ENCODE data around the gene RANBP2. TPM values are rescaled to one million over a fixed set of nuclear protein-coding genes. Genes with fewer than 3 reads are reported as not detected.

RANBP2 gene
- total RNA-seq, 1 experiment from 2014 or later, result 91.4 TPM

DNA sequence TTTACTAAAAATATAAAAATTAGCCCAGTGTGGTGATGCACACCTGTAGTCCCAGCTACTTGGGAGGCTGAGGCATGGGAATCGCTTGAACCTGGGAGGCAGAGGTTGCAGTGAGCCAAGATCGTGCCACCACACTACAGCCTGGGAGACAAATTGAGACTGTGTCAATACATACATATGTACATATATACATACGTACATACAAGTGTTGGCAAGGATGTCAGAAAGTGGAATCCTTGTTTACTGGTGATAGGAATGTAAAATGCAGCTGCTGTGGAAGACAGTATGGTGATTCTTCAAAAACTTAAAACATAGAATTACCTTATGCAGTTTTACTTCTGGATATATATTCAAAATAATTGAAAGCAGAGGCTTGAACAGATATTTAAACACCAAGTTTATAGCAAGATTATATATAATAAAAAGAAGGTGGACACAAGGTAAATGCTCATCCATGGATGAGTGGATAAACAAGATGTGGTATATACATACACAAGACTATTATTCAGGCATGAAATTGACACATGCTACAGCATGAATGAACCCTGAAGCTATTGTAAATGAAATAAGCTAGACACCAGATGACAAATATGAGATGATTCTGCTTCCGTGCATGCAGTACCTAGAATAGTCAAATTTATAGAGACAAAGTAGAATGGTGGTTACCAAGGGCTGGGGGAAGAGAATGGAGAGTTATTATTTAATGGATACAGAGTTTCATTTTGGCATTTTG, 110.5 kb downstream of the RANBP2 start:
- Histone ChIP-seq H2BK5ac (ENCODE audit: insufficient read length, low read length) (no peak overlapping the region), H3K4me1 (ENCODE audit: insufficient read depth, low read length) (no peaks in the 10 kb centered on the region), H3K9ac (ENCODE audit: extremely low read depth, insufficient read length, low read length) (no peak overlapping the region), H4K91ac (ENCODE audit: insufficient read length, low read depth, low read length) (no peak overlapping the region), H3K18ac (ENCODE audit: insufficient read length, low read depth, low read length) (no peak overlapping the region), H3K4ac (ENCODE audit: low read depth, low read length) (no peak overlapping the region), H2AFZ (ENCODE audit: low read length) (no peak overlapping the region), H2BK20ac (ENCODE audit: low read depth, low read length, poor library complexity, severe bottlenecking) (no peak overlapping the region), H3K27me3 (ENCODE audit: insufficient read depth, low read length) (no peaks in the 10 kb centered on the region), H3K79me2 (ENCODE audit: insufficient read depth, low read length) (no peaks in the 10 kb centered on the region), H4K5ac (ENCODE audit: insufficient read length, low read depth, low read length) (no peak overlapping the region), H3K79me1 (ENCODE audit: insufficient read depth, low read depth, low read length, poor library complexity, severe bottlenecking) (no peaks in the 10 kb centered on the region), H4K20me1 (ENCODE audit: control insufficient read depth, insufficient read depth, insufficient read length) (no peaks in the 10 kb centered on the region), H3K27ac (ENCODE audit: insufficient read length, low read depth, low read length) (no peak overlapping the region), H2AK5ac (ENCODE audit: insufficient read length, low read length) (no peak overlapping the region), H3K9me3 (ENCODE audit: control insufficient read depth, low read depth, low read length) (no peaks in the 10 kb centered on the region), H2BK15ac (ENCODE audit: low read depth, low read length) (no peak overlapping the region), H3K56ac (ENCODE audit: insufficient read length, low read depth, low read length) (no peak overlapping the region), H3K23me2 (ENCODE audit: insufficient read length, low read depth, low read length, poor library complexity, severe bottlenecking) (no peaks in the 10 kb centered on the region), H3K23ac (ENCODE audit: insufficient read length, low read depth, low read length) (no peak overlapping the region), H2BK120ac (ENCODE audit: low read depth, low read length, poor library complexity, severe bottlenecking) (no peak overlapping the region), H2BK12ac (ENCODE audit: insufficient read length, low read depth, low read length) (no peak overlapping the region), H4K8ac (replicated peaks; ENCODE audit: insufficient read length, low read depth, low read length) (no peak overlapping the region), H3K4me2 (ENCODE audit: insufficient read depth, insufficient read length, low read length) (no peak overlapping the region), H3T11ph (ENCODE audit: low read length) (no peak overlapping the region), H3K14ac (ENCODE audit: insufficient read depth, low read length) (no peak overlapping the region)
- Mint-ChIP-seq H3K4me1 (peaks cover 10% of the 10 kb centered on the region in 2 experiments; a peak in 3 of 4 replicates), H3K27ac (no peak overlapping the region), H3K27me3 (ENCODE audit: low read depth) (no peaks in the 10 kb centered on the region), H3K9me3 (no peaks in the 10 kb centered on the region; a peak in 1 of 5 replicates), H3K4me3 (no peak overlapping the region), H3K36me3 (ENCODE audit: insufficient read depth in 1 of 3, low read depth in 3 of 3) (peaks cover 2 to 19% (median 3%) of the 10 kb centered on the region in 3 experiments; a peak in 6 of 7 replicates)
- DNase-seq, result no peak
- TF ChIP-seq, protein P1, sequence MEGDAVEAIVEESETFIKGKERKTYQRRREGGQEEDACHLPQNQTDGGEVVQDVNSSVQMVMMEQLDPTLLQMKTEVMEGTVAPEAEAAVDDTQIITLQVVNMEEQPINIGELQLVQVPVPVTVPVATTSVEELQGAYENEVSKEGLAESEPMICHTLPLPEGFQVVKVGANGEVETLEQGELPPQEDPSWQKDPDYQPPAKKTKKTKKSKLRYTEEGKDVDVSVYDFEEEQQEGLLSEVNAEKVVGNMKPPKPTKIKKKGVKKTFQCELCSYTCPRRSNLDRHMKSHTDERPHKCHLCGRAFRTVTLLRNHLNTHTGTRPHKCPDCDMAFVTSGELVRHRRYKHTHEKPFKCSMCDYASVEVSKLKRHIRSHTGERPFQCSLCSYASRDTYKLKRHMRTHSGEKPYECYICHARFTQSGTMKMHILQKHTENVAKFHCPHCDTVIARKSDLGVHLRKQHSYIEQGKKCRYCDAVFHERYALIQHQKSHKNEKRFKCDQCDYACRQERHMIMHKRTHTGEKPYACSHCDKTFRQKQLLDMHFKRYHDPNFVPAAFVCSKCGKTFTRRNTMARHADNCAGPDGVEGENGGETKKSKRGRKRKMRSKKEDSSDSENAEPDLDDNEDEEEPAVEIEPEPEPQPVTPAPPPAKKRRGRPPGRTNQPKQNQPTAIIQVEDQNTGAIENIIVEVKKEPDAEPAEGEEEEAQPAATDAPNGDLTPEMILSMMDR (conservative IDR thresholded peaks at IDR 0.05), result no peak
- WGBS (ENCODE audit: extremely low coverage, insufficient read length, low lambda C conversion rate), result no CpG with 5 or more reads among the region's 4 CpGs

Data from H9 (cell line).